Tibial nerve (tissue), 3 donors: Measurements from ENCODE around the gene MASP1.

ENCODE experiments used
- CTCF ChIP-seq, 5 experiments: fragments of 200-600 bp in 3 of 5; fragments of 450-650 bp in 2 of 5; sonication (generic) in 3 of 5; IDR thresholded peaks; one replicate each; pipeline ENCODE4 v1.5.1; 2016 to 2019; ENCODE audit warnings: antibody characterized with exemption in 5 of 5, mild to moderate bottlenecking in 3 of 5, moderate library complexity in 2 of 5
- POLR2A ChIP-seq, 2 donors: fragments of 450-650 bp; IDR thresholded peaks; one replicate each; pipeline ENCODE4 v1.6.1; 2017; ENCODE audit warnings: antibody characterized with exemption in 2 of 2, mild to moderate bottlenecking in 2 of 2, moderate library complexity in 2 of 2

- TF ChIP-seq POLR2A (IDR thresholded peaks at IDR 0.05): no peak
- no peak for TF ChIP-seq CTCF (IDR thresholded peaks at IDR 0.05)
Measured at GRCh38 chr3:187211532-187212195, 79.9 kb downstream of the MASP1 start.
